HG02943 (cell line): ENCODE measurements around the gene TAS2R39.

ENCODE experiments used
- ATAC-seq: cut with Tn5 transposase; IDR thresholded peaks from one replicate; pipeline ENCODE4 v1.9.1; 2021; ENCODE audit warnings: mild to moderate bottlenecking, low read depth, moderate library complexity; ENCODE audit not compliant: unreplicated experiment

Gene TAS2R39

DNA sequence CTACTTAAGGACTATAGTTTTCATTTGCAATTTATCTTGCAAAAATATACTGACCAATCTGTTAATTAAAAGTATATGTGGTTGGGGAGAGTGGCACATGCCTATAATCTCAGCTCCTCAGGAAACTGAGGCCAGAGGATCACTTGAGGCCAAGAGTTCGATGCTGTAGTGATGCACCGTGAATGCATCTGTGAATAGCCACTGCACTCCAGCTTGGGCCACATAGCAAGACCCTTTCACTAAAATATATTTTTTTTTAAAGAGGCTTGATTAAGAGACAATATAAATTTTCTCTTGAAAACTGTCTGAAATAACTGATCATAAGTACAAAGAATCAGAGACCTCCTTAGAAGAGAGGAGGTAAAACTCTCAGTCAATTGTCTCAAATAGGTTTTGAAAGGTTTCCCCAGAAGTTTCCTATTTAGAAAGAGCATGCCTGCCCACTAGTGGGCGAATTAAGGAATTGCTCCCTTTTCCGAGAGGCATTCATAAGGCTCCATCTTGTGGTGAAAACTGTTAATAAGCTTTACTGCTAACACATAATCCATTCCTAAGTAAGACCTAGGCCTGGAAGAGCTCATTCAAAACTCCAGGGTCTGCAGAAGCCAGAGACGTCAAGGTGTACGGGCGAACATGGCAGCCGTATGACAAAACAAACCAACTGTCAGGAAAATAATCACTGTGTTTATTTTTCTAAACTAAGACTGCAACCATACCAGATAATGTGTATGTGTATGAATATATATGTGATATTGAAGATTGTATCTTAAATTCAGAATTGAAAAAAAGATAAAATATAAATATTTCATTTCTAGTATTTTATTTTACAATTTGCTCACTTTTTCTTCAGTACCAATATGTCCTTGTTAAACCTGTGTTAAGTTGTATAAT lies 31.8 kb downstream of the TAS2R39 start:
- peak; percentile 84 for ATAC-seq

GRCh38 chr7:143216151-143216550 lies 32.9 kb downstream of the TAS2R39 start:
- no peak for ATAC-seq

DNA sequence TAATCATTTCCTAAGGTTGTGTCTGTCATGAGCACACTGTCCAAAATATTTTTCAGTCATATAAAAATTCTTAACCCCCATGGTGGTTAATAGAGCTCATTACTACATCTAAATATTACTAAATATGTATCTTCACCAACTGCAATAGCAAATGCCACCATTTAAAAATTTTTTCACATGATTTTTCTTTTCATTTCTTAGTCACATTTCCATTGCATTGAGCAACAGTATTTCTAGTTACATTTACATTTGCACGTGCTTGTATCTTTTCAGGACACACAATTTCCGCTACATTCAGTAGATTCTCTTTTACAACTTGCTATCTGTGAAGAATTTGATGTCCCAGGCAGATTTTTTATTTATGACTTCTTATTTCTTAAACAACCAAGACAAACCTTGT lies 33.5 kb downstream of the TAS2R39 start:
- no peak for ATAC-seq

GRCh38 chr7:143217806-143218205 lies 34.6 kb downstream of the TAS2R39 start:
- ATAC-seq, result no peak

DNA sequence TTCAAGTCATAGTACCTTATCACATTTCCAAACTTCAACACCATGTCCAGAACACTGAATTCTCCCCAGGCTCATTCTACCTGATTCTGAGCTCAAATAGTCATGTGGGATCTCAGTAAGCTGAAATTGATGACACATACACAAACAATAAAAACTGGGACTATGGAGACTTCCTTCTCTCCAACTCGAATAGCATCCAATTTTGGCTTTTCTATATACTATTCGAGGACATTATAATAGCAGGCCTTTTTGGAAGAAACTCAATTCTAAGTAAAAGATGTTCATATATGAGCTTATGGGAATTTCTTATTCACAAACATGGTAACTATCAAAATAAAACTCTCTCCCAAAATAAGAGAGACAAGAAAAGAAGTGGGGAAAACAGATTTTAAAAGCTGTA lies 38.1 kb downstream of the TAS2R39 start:
- no peak for ATAC-seq

DNA sequence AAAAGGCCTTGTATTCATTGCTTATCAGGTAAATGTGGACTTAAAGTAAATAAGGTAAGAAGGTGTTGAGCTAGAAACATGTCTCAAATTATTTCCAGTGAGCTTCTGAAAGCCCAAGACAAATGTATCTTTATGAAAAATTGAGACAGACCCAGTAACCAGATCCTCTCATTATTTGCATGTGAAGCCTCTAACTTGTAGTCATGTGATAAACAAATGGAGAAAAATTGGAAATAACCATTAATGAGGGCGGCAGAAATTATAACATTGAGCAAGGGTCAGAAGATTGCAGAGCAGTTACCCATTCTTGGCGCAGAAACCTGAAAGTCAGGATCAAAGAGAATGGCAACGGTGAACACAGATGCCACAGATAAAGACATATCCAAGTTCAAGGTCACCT lies 38.5 kb downstream of the TAS2R39 start, which contains the start of gene TAS2R40:
TAS2R40 (plus strand) TSS at position 301 of the 400 bp plus-strand sequence; CDS start at position 343, 42 bp downstream.
- no peak for ATAC-seq

GRCh38 chr7:143222782-143223181 lies 39.6 kb downstream of the TAS2R39 start:
- ATAC-seq, result no peak

DNA sequence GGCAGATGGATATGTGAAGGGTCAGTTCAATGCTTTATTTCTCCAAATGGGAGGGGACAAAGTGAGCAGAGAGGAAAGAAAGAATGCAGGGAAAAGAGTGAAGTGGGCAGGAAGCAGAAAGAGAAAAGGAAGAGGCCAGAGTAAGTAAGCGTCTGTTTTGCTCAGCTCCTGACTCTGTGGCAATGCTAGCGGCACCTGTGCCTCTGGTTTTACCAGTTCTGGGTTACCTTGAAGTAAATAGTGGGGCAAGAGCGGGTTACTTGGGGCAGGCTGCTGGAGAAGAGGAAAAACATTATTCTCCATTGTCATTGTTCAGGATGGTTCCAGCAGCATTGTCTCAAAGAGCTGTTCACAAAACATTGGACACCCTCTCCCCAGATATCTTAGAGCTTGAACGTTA lies 40.6 kb downstream of the TAS2R39 start:
- ATAC-seq, result no peak

- no peak for ATAC-seq
Observed at GRCh38 chr7:143225047-143225446, 41.8 kb downstream of the TAS2R39 start.

- ATAC-seq, result no peak
Observed at GRCh38 chr7:143227806-143228205, 44.6 kb downstream of the TAS2R39 start.

DNA sequence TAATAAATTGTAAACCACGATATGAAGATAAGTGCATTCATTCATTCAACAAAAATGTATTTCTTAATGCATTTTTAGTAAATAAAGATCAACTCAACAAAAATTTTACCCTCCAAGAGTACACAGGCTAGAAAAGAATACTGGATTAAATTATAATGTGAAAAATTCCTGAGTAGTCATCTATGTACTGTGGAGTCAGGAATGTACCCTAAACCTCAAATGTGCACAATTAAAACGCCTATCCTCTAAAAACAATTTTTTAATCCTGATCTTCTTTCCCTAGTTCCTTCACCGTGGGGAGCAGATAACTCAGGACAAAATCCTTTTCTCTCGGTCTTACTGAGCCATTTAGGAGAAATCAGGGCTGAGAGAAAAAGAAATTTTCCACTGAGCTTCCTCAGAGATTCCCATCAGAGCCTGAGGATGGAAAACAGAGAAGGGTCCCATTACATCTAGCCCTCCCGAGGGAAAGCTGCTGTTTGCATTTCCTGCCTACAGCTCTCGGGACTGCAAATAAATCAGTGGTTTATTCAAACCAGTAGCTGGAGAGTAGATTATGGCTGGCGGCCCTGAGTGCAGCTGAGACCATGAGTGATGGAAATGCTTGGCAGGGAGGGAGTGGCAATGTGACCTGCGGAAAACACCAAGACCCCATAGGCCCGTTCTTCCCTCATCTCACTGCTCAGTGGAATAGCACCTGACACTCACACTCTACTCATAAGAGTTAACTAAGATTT lies 46.0 kb downstream of the TAS2R39 start:
- no peak for ATAC-seq

GRCh38 chr7:143230602-143231457 lies 47.6 kb downstream of the TAS2R39 start:
- no peak for ATAC-seq
